ENCODE results near the gene ATF4.

DNA sequence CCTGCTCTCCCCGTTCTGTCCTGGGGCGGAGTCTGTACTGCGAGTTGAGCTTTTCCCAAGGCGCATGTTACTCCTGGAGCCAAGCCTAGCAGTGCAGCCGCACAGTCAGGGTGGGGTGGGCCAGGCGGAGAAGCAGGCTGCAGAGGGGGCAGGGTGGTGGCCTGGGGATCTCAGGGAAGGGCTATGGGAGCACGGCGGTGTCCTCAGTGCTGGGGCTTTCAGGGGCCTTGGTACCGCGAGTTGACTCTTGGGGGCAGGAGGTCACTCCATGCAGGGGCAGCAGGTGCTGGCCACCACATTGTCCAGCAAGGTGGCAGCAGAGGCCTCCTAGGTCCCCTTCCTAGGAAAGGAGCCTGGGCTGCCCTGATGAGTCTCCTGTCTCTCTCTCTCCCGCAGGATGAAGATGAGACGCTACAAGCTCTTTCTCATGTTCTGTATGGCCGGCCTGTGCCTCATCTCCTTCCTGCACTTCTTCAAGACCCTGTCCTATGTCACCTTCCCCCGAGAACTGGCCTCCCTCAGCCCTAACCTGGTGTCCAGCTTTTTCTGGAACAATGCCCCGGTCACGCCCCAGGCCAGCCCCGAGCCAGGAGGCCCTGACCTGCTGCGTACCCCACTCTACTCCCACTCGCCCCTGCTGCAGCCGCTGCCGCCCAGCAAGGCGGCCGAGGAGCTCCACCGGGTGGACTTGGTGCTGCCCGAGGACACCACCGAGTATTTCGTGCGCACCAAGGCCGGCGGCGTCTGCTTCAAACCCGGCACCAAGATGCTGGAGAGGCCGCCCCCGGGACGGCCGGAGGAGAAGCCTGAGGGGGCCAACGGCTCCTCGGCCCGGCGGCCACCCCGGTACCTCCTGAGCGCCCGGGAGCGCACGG is 33.2 kb upstream of the ATF4 start:
- TF ChIP-seq, protein P1, sequence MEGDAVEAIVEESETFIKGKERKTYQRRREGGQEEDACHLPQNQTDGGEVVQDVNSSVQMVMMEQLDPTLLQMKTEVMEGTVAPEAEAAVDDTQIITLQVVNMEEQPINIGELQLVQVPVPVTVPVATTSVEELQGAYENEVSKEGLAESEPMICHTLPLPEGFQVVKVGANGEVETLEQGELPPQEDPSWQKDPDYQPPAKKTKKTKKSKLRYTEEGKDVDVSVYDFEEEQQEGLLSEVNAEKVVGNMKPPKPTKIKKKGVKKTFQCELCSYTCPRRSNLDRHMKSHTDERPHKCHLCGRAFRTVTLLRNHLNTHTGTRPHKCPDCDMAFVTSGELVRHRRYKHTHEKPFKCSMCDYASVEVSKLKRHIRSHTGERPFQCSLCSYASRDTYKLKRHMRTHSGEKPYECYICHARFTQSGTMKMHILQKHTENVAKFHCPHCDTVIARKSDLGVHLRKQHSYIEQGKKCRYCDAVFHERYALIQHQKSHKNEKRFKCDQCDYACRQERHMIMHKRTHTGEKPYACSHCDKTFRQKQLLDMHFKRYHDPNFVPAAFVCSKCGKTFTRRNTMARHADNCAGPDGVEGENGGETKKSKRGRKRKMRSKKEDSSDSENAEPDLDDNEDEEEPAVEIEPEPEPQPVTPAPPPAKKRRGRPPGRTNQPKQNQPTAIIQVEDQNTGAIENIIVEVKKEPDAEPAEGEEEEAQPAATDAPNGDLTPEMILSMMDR (IDR thresholded peaks at IDR 0.05; ENCODE audit: insufficient read depth, low read length), result no peak
- TF ChIP-seq POLR2AphosphoS5 (IDR thresholded peaks at IDR 0.05; ENCODE audit: low read depth), result no peak
- TF ChIP-seq, protein P2, sequence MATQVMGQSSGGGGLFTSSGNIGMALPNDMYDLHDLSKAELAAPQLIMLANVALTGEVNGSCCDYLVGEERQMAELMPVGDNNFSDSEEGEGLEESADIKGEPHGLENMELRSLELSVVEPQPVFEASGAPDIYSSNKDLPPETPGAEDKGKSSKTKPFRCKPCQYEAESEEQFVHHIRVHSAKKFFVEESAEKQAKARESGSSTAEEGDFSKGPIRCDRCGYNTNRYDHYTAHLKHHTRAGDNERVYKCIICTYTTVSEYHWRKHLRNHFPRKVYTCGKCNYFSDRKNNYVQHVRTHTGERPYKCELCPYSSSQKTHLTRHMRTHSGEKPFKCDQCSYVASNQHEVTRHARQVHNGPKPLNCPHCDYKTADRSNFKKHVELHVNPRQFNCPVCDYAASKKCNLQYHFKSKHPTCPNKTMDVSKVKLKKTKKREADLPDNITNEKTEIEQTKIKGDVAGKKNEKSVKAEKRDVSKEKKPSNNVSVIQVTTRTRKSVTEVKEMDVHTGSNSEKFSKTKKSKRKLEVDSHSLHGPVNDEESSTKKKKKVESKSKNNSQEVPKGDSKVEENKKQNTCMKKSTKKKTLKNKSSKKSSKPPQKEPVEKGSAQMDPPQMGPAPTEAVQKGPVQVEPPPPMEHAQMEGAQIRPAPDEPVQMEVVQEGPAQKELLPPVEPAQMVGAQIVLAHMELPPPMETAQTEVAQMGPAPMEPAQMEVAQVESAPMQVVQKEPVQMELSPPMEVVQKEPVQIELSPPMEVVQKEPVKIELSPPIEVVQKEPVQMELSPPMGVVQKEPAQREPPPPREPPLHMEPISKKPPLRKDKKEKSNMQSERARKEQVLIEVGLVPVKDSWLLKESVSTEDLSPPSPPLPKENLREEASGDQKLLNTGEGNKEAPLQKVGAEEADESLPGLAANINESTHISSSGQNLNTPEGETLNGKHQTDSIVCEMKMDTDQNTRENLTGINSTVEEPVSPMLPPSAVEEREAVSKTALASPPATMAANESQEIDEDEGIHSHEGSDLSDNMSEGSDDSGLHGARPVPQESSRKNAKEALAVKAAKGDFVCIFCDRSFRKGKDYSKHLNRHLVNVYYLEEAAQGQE (IDR thresholded peaks at IDR 0.05; ENCODE audit: insufficient replicate concordance, low read depth), result no peak
